ENCODE data around the gene ERLIN1. TPM values are rescaled to one million over a fixed set of nuclear protein-coding genes. Genes with fewer than 3 reads are reported as not detected.

The ERLIN1 gene
- total RNA-seq, 4 donors from 2014 or later, result 5.9 to 20.5 (median 12.4) TPM

GRCh38 chr10:100167553-100168312 is 18.1 kb downstream of the ERLIN1 start:
- H3K4me1 ChIP-seq, result no peaks in the 10 kb centered on the region
- TF ChIP-seq CTCF (IDR thresholded peaks at IDR 0.05), result no peak
- no peak for TF ChIP-seq EP300 (IDR thresholded peaks at IDR 0.05)
- no peak for TF ChIP-seq POLR2A (IDR thresholded peaks at IDR 0.05)
- TF ChIP-seq POLR2AphosphoS5 (IDR thresholded peaks at IDR 0.05), result no peak
- 73 to 74% methylated on average over 4 to 5 of the region's 5 CpGs for whole genome bisulfite sequencing, 2 donors (ENCODE audit: low coverage in 1 of 2)
- H3K4me3 ChIP-seq, result no peak overlapping the region
- no peaks in the 10 kb centered on the region for H3K27me3 ChIP-seq
- H3K9me3 ChIP-seq, result no peaks in the 10 kb centered on the region
- no peak for ATAC-seq
- H3K27ac ChIP-seq, result no peak overlapping the region
- H3K36me3 ChIP-seq, result peaks cover 0 to 70% of the 10 kb centered on the region in 2 donors

- Histone ChIP-seq H3K4me1 (no peaks in the 10 kb centered on the region), H3K9me3 (no peaks in the 10 kb centered on the region), H3K27ac (no peak overlapping the region), H3K36me3 (peaks cover 0 to 65% of the 10 kb centered on the region in 2 donors), H3K4me3 (no peak overlapping the region), H3K27me3 (no peaks in the 10 kb centered on the region)
- no peak for TF ChIP-seq EP300 (IDR thresholded peaks at IDR 0.05)
- no peak for TF ChIP-seq POLR2A (IDR thresholded peaks at IDR 0.05)
- TF ChIP-seq CTCF (IDR thresholded peaks at IDR 0.05), result no peak
- TF ChIP-seq POLR2AphosphoS5 (IDR thresholded peaks at IDR 0.05), result no peak
- WGBS, 2 donors (ENCODE audit: low coverage in 1 of 2), result 77 to 80% methylated on average over 3 of the region's 3 CpGs
- ATAC-seq, result no peak
Measured at GRCh38 chr10:100163704-100164621, 21.9 kb downstream of the ERLIN1 start.

DNA sequence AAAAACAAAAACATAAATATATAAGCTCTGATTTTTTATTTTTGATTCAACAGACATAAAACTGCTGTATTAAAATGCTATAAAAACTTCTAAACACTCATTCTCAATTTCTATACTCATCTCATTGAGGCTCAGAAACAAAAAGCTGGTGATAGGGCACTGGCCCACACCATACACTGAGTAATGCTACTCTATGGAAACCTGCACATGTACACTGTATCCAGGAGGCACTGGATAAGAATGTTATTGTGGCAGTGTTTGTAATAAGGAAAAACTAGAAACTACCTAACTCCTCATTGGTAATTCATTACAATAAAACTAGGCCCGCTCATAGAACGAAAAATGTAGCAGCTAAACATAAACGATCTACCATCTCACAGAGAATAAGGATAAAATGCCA is 23.1 kb downstream of the ERLIN1 start:
- Histone ChIP-seq H3K9me3 (no peaks in the 10 kb centered on the region), H3K36me3 (peaks cover 0 to 57% of the 10 kb centered on the region in 2 donors)

GRCh38 chr10:100158044-100158805 is 27.6 kb downstream of the ERLIN1 start:
- peaks cover 0 to 67% of the 10 kb centered on the region in 2 donors for H3K36me3 ChIP-seq
- 71 to 94% methylated on average over 2 of the region's 2 CpGs for WGBS, 2 donors (ENCODE audit: low coverage in 1 of 2)

More for the DNA sequence above, 23.1 kb downstream of the ERLIN1 start:
- no peak for ATAC-seq
- H3K27ac ChIP-seq, result no peak overlapping the region
- H3K27me3 ChIP-seq, result no peaks in the 10 kb centered on the region
- WGBS, 2 donors (ENCODE audit: low coverage in 1 of 2), result 80 to 94% methylated on average over 3 of the region's 3 CpGs
- H3K4me3 ChIP-seq, result no peak overlapping the region
- no peak for TF ChIP-seq POLR2A (IDR thresholded peaks at IDR 0.05)
- TF ChIP-seq POLR2AphosphoS5 (IDR thresholded peaks at IDR 0.05), result no peak
- no peak for TF ChIP-seq EP300 (IDR thresholded peaks at IDR 0.05)
- no peak for TF ChIP-seq CTCF (IDR thresholded peaks at IDR 0.05)
- H3K4me1 ChIP-seq, result no peaks in the 10 kb centered on the region

More at GRCh38 chr10:100158044-100158805, 27.6 kb downstream of the ERLIN1 start:
- Histone ChIP-seq H3K4me3 (no peak overlapping the region), H3K4me1 (no peaks in the 10 kb centered on the region), H3K9me3 (no peaks in the 10 kb centered on the region), H3K27ac (no peak overlapping the region), H3K27me3 (no peaks in the 10 kb centered on the region)
- no peak for ATAC-seq
- TF ChIP-seq POLR2A (IDR thresholded peaks at IDR 0.05) (no peak), POLR2AphosphoS5 (IDR thresholded peaks at IDR 0.05) (no peak), CTCF (IDR thresholded peaks at IDR 0.05) (no peak), EP300 (IDR thresholded peaks at IDR 0.05) (no peak)

Measured in gastroesophageal sphincter (tissue), 4 donors.